ENCODE data around the gene CPB2.

GRCh38 chr13:46086985-46087384 is 17.8 kb downstream of the CPB2 start:
- no peak for TF ChIP-seq CTCF (IDR thresholded peaks at IDR 0.05)
- no peak for TF ChIP-seq ZFX (IDR thresholded peaks at IDR 0.05; ENCODE audit: borderline replicate concordance)

Measured in 22Rv1 (cell line).